ENCODE results near the gene CDR2L.
A peak's percentile ranks its signal among the peaks of the same experiment; 100 is the strongest.
"Not testable (repeated sequence)": the region's sequence is repeated elsewhere in the genome, so short reads cannot be mapped to it uniquely, and the experiment has no call there.

CDR2L gene

DNA sequence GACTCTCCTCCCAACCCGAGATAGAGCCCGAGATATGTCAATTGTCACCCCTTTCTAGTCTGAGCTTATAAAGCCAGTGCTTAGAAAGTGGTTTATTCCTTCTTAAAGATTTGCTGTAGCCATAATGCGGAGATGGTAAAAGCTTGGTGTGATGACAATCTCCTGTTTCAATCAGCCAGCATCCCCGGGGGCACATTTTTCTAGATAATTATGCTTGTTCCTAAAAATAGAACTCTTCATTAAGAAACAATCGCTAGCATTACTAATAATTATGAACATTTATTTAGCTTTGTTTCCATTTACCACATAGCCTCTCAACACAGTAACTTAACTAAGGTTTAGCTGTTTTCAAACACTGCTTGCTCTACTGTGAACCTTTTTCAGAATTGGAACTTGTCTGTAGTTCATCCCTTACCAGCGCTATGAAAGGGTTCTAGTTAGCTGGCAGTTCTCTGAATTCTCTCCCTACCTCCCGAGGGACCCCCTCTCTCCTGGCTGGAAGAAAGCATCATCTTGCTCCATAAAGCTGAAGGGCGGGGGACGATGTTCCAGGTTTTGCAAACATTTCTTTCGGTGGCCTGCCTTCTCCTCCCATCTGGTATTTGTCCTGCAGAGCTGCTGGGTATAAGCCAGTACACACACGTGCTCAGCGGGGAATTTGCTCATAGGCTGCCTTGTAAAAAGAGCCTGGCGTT lies 24.1 kb downstream of the CDR2L start:
- DNase-seq, result peak; percentile 44

DNA sequence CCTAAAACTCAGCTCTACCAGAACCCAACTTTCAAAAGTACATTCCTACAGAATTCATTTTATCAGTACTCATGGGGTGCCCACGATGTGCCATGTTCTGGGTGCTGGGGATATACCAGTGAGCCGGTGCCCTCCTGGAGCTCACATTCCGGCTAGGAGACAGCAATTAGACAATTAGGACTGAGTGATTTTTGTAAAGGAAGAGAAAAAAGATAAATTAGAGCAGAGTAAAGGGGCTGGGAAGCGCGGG lies 24.6 kb downstream of the CDR2L start:
- DNase-seq, result no peak

DNA sequence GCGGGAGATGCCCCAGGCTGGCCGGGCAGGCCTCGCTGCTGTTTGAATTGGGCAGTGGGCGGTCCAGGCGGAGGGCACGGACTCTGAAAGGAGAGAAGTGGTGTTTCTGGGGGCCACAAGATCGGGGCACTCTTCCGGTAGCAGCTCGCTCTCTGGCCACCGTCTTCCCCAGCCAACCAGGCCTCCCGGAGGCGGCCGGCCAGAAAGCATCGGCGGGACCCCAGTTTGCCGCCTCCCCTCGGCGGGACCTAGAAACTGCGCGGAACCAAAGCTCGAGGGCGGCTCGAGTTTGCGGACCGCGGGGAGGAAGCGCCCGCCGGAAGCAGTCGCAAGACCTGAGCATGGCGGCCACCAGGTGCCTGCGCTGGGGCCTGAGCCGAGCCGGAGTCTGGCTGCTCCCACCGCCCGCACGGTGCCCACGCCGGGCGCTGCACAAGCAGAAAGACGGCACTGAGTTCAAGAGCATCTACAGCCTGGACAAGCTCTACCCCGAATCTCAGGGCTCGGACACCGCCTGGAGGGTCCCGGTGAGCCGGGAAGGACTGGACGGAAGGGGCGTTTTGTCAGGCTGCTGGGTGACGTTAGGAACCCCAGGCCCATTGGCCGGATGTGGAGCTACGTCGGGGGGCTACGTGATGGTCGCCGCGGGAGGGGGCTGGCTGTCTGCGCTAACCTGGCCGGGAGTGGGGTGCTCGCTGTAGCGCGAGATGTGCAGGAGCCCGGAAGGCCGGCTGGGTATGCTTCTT lies 25.1 kb downstream of the CDR2L start, which contains the start of gene MRPL58:
Gene MRPL58, plus strand, starts transcription at position 325 of the 746 bp plus-strand sequence. Its CDS starts 17 bp downstream, at position 342.
- DNase-seq, result peak; percentile 67

DNA sequence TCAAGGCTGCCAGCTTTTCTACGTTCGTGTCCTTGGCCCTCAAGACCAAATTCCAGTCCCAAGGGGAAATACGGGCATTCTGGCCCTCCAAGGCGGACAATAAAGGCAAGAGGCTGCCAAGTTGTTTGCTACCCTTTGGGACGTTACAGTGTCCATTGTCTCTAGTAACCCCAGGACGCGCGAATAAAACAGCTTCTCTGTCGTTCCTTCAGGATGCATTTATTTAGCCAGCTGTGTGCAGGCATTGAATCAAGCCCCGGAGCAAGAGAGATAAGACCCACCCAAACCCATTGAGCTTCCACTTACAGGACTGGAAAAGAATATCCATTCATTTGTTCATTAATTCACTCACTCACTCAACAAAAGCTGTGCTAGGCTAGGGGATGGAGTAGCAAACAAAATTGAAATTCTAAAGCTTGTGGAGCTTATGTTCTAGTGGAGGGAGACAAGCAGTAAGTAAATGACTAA lies 25.7 kb downstream of the CDR2L start:
- no peak for DNase-seq

DNA sequence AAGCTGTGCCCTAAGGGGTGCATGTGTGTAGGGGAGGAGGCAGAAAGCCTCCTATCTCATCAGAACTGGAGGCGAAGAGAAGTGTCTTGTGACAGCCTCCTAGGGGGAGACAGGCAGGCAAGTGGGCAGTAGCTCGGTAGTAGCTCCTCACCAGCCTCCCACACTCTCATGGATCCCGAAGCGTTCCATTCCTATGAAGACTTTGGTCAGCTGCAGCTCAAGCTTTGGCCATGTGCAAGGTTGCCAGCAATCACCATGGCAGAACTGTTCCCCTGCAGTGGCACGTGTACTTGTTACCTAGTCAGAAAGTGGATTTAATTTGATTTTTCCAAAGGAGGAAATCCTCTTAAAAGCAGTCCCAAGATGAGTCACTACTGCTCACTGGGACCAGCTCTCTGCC lies 31.7 kb downstream of the CDR2L start:
- no peak for DNase-seq

DNA sequence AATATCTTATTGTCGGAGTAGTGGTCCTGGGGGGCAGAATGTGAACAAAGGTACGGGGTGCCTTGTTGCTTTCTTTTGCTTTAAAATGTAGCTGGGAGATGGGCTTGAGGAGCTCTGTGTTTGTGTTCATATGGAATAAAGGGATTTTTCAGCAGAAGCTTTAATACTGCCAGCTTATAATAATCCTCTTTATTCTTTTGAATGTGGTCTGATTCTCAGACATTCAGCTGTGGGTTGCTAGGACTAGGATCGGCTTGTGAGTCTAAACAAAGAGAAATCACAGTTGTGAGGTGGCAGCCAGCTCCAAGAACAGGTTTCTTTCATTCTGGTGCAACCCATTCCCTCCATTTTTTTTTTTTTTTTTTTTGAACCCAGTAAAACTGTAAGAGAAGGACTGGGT lies 32.3 kb downstream of the CDR2L start:
- DNase-seq, result no peak

DNA sequence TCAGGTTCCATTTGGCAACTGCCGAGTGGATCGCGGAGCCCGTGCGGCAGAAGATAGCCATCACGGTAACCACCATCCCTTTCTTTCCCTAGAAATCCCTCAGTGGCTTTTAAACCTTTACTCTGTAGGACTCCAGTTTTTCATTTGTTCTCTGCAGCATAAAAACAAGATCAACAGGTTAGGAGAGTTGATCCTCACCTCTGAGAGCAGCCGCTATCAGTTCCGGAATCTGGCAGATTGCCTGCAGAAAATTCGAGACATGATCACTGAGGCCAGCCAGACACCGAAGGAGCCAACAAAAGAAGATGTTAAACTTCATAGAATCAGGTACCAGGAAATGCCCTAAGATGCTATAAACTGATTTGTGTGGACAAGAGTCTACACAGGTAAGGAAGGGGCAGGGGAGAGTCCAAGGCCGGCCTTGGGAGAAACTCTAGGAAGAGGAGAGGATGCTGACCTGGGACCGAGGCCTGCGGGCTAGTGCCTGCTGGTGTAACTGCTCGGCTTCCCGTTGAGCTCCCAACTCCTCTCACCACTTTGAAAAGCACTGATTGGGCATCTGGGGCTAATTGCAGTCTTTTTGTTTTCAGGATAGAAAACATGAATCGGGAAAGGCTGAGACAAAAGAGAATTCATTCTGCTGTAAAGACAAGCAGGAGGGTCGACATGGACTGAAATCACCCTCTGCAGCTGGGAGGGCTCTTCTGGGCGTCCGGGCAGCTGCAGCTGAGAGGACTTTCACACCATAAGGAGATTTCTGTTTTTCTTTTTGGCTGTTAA lies 33.1 kb downstream of the CDR2L start:
- no peak for DNase-seq

DNA sequence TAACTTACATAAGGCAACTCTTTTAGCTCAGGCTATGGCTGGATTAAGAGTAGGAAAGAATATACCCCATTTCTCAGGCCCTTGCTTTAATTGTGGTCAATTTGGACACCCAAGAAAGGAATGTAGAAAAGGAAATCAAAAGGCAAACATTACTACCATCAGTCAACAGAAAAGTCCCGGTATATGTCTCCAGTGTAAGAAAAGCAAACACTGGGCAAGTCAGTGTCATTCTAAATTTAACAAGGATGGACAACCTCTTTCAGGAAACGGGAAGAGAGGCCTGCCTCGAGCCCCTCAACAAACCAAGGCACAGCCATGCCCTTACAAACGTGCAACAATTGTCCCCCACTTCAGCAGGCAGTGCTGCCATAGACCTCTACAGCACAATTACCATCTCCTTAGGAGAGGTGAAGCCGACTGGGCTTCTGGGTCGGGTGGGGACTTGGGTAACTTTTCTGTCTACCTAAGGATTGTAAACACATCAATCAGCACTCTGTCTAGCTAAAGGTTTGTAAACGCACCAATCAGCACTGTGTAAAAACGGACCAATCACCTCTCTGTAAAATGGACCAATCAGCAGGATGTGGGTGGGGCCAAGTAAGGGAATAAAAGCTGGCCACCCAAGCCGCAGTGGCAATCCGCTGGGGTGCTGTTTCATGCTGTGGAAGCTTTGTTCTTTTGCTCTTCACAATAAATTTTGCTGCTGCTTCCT lies 37.4 kb downstream of the CDR2L start:
- DNase-seq, result no peak

DNA sequence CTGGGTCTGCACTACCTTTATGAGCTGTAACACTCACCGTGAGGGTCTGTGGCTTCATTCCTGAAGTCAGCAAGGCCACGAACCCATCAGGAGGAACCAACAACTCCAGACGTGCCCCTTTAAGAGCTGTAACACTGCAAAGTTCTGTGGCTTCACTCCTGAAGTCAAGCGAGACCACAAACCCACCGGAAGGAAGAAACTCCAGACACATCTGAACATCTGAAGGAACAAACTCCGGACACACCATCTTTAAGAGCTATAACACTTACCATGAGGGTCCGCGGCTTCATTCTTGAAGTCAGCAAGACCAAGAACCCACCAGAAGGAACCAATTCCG lies 37.9 kb downstream of the CDR2L start:
- not testable (repeated sequence) for DNase-seq

DNA sequence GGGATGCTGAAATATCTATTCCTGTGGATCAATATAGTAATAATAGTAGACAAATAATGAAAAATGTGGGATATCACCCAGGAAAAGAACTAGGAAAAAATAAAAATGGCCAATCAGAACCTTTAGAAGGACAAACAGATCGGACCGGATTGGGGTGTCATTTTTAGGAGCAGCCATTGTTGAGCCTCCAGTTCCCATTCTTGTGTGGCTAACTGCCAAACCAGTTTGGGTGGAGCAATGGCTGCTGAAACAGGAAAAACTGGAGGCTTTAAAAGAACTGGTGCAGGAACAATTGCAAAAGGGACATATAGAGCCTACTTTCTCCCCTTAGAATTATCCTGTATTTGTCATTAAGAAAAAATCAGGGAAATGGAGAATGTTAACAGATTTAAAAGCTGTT lies 39.2 kb downstream of the CDR2L start:
- not testable (repeated sequence) for DNase-seq

DNA sequence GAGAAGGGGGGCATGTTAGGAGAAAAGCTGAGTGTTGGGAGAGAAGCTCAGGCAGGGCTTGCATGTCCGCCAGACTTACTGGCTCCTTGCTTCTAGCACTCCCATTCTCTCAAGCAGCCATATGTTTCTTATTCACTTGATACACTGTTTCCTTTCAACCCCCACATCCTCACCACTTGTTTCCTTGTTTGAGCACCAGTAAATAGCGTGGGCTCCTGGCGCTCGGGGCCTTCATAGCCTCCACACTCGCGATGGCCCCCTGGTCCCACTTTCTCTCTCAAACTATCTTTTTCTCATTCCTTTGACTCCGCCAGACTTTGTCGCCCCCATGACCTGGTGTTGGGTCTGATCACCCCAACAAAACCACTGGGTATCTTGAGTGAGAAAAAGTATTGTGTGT lies 42.7 kb downstream of the CDR2L start:
- DNase-seq, result no peak

DNA sequence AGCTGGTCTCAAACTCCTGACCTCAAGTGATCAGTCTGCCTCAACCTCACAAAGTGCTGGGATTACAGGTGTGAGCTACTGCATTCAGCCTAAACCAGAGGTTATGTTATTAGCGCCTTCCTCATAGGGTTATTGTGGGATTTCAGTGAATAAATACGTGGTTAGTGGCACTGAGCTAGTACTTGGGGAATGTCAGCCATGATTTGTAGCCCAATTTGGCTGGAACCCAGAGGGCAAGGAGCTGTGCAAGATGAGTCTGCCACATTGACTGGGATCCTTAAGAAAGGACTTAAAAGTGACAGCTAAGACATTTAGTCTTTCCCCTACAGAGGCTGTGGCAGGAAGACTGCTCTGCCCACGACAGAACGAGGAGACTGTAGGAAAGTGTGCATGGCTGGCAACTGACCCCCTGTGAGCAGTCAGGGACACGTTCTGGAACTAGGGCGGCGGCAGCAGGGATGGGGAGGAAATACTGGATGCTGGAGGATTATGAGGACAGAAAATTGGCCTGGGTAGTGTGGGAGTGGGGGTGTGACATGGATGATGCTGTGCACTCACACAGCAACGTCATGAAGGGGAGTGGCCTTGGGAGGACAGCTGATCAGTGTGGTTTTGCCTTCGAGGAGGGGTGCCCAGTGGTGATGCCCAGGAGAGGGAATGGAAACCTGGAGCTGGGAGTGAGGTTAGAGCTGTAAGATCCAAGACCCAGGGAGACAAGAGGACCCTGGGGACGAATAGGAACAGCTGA lies 44.7 kb downstream of the CDR2L start:
- DNase-seq, result no peak

DNA sequence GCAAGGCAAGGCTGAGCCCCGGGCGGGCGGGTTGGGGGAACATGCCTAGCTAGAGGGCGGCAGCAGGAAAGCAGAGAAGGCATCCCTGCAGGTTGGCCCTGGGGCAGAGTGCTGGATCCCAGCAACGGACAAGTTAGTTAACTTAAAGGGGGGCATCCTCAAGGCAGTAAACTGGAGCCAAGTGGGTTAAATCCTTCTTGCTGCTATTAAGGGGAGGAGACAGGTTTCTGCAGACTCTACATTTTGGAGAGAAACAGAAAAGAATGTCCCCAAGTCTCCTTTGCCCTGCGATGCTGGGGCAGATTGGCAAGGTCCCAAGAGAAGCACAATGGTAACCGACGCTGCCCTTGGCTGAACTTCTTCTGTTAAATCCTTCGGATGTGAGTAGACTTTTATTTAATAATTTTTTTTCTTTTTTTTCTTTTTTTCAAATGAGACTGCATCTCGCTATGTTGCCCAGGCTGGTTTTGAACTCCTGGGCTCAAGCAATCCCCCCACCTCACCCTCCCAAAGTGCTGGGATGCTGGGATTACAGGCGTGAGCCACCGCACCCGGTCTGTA lies 45.4 kb downstream of the CDR2L start:
- DNase-seq, result no peak

DNA sequence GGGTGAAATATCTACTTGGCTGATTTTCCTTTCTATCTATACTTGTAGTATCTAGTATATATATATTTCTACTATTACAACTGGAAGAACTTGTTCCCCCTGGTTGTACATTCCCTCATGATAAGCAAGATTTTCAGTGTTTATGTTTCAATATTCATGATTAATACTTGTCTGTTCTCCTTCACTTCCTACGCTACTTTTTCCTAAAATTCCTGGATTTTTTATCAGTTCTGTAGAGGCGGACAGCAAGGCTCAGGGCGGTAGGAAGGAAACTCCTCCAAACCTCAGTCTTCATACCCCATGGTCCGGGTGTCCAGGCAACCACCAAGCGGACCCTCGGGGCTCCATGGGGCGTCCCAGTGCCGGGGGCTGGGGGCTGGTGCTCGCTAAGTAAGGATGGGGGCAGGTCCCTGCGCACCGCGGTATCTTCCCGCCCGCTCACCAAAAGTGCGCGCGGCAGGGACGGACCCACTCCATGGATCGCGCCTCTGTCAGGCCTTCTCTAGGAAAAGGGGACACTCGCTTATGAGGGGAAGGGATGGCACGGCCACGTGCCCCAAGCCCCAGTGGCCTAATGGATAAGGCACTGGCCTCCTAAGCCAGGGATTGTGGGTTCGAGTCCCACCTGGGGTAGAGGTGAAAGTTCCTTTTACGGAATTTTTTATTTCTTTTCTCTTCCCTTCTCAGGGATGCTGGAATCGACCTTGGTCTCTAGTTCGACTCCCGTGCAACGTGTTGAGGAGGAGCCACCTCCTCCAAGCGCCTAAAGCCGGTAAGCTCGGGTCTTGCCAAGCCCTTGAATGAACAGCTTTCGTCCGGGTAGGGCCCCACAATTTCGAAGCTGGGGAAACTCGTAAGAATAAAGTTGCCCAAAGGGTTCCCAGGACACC lies 46.2 kb downstream of the CDR2L start:
- DNase-seq, result peak; percentile 40

DNA sequence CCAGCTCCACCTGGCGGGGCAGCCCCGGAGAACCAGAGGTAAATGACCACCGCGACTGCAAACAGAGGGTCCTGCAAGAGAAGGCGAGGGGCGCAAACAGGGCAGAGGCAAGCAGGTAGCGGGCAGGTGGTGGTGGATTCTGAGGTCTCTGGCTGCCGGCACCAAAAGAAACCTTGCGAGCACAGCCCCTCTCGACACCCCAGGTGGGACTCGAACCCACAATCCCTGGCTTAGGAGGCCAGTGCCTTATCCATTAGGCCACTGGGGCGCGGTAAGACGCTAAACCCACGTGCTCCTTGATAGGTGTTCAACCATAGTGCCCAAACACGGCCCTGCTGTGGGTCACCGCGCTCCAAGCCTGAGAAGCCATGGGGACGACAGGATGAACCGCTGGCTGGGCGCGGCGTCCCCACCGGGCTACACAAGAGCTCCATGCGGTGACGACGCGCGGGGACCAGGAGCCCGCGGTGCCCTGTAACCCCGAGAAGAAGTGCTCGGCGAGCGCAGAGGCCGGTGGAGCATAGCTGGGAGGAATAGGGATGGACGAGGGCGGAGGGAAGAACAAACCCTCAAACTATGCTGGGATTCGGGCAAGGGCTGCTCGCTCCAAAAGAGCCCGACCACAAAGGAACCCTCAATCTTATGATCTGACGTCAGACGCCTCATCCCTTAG lies 46.9 kb downstream of the CDR2L start:
- DNase-seq, result peak; percentile 54

DNA sequence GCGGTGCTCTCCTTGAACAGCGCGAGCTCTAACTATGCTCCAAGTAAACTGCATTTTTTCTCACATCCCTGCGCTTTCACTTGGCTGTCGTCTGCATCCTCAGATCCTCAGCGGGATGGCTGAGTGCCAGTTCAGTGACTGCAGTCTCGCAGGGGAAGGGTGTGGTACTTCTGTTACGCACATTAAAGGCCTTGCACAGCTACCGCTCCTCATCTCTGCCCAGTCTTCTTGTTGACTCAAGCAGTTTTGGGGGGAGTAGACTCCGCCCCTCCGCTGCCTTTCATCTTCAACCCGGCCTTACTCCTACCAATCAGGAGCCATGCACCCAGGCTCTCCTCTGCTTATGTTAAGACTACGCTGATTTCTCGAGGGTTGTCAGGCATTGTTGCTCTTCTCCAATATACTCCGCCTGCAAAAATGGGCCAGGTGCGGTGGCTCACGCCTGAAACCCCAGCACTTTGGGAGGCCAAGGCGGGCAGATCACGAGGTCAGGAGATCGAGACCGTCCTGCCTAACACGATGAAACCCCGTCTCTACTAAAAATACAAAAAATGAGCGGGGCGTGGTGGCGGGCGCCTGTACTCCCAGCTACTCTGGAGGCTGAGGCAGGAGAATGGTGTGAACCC lies 49.3 kb downstream of the CDR2L start:
- DNase-seq, result peak; percentile 46

DNA sequence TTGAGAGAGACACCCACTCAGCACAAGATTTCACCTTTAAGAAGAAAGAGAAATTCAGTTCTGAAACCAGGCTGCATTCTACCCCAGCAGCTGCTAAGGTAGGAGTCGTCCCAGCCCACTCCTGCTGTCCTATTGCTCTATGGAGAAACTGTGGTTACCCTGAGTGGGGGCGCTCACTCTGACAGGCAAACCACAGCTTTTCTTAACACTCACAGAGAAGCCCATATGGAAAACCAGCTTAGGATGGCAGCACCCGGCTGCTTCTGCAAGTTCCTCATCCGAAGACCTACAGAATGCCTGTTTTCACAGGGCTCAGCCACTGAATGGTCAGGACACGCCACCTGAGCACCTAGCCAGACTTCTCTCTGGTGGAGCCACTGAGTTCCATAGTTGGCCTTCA lies 51.8 kb downstream of the CDR2L start:
- DNase-seq, result no peak

DNA sequence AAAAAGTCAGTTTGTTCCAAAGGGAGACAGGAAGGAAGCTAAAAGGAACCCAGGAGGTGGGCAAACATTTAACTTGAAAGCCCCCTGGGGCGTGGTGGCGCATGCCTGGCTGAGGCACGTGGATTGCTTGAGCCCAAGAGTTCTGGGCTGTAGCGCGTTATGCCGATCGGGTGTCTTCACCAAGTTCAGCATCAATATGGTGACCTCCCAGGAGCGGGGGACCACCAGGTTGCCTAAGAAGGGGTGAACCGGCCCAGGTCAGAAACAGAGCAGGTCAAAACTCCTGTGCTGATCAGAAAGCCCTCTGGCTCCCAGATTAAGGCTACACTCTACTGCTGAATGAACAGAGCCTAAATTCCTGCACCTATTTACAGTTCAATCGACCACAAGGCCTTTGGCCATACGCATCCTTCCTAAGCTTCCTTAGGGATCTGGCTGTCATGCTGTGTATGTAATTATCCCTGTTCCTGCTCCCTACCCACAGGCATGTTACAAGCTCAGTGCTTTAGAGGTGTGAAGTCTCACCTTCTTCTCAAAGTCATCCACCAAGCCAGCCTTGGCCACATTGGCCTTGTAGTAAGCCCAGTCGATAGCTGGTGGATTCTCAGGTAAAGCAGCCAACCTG lies 54.3 kb downstream of the CDR2L start:
- no peak for DNase-seq

DNA sequence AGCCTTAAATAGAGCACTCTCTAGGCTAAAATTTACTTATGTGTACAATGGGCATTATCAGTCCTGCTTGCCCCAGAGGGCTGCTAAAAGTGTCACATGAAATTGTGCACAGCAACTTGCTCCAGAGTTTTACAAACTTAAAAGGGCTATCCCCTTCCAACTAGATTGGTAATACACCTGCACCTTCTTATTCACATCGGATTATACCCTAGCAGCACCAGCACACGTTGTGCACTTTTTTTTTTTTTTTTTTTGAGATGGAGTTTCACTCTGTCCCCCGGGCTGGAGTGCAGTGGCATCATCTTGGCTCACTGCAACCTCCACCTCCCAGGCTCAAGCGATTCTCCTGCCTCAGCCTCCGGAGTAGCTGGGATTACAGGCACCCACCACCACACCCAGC lies 56.4 kb downstream of the CDR2L start:
- DNase-seq, result not testable (repeated sequence)

DNA sequence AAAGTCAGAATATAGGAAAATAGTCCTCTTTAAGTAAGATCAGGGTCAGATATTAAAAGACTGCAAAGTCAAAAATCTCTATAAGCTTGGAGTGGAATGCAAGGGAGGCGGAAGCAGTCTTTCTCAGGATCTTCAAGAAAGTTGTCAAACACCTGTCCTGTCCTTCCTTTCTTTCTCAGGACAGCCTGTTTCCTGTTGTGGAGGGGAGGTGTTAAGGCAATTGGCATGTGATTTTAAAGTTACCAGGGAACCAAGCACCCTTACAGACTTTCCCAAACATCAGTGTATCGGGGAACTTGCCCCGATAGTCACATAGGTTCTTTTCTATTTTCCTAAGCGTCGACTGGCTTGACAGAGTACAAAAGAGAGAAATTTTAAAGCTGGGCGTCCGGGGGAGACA lies 57.3 kb downstream of the CDR2L start:
- no peak for DNase-seq
